ENCODE results near the gene CPED1.

Gene CPED1

DNA sequence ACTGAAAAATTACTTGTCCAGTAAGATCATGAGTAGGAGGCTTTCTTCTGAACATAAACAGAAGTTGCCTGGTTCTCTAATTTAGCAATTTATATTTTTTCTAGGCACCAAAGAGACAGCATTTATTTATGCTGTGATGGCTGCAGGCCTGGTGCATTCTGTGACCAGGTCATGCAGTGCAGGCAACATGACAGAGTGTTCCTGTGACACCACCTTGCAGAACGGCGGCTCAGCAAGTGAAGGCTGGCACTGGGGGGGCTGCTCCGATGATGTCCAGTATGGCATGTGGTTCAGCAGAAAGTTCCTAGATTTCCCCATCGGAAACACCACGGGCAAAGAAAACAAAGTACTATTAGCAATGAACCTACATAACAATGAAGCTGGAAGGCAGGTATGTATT lies 343.1 kb downstream of the CPED1 start:
- DNase-seq = no peak

GRCh38 chr7:121334376-121334775 lies 345.9 kb downstream of the CPED1 start:
- no peak for DNase-seq

DNA sequence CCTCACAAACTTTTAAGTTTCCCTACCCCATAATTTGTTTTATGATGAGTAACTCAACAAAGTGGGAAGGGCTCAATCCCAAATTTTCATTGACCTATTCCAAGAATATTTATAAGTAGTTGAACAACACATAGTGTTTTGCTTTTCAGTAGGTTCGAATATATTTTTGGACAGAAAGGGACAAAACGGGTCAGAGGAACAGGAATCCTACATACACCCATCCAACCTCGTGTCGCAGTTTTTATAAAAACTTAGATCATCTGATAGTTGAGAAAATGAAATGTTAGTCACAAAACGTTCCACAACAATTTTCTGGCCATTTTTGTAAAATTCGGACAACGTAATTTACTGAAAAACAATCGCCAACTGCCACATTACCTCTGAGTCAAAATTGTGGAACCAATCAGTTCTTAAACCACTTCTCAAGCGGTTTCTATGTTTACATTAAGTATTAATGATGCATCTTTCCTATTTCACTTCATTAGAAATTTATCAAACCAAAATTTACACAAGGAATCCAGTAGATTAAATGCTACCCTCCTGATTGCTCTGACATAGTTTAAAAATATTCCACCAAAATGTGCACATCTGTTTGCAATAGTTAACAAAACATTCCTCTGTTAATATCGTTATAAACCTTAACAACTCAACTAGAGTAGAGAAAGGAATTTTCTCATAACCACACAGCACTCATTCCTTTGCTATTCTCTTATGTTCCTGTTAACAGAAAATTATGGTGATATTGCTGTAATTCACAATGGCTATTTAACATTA lies 346.6 kb downstream of the CPED1 start:
- no peak for DNase-seq

GRCh38 chr7:121336579-121336978 lies 348.1 kb downstream of the CPED1 start:
- no peak for DNase-seq

DNA sequence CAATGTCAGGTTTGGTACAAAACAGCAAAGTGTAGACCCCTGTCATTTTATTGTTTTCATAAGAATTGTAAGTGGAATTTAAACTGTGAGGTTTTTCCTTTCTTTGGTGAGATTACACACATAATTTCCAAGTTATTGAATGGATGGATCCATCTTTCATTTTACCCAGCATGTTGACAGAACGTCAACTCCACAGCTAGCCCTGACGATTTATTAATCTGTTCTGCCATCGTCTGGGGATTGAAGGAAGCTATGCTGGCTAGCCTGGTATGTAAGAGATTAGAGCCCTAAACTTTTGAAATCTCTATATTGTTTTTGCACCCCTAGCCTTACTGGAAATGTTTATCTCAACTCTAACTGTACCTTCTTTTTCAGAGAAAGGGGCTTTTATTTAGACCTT lies 348.9 kb downstream of the CPED1 start:
- DNase-seq = no peak

GRCh38 chr7:121339082-121339481 lies 350.6 kb downstream of the CPED1 start:
- no peak for DNase-seq

DNA sequence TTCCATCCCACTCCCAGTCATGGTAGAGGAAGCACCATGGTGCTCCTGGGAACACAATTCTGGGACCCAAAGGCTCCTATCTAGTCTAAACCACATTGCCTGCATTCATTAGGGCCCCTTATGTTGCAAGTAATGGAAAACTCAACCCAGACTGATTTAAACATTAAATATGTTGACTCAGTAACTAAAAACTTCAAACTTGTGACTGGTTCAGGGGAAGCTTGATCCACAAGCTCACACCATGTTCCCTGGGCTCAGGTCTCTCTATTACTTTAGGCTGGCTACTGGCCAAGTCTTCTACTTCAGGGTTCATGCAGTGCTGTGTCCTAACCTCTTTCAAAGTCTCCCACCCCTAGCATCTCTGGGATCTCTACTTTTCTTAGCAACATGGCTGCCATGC lies 353.4 kb downstream of the CPED1 start:
- no peak for DNase-seq

DNA sequence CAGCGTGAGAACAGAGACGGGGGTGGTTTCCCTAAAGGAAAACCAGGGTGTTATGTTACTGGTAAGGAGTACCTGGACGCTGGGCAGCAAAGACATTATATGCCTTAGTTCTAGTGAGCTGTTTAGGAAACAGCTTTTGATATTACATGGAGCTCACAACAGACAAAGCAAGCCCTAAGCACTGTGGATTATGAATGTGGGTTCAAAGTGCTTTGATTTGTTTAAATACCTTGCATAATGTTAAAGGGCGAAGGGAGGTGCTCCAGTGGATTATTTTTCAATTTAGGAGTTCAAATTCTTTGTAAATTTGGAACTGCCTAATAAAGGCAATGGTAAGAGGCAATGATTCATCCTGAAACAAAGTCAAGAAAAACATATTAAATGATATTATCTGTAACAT lies 354.1 kb downstream of the CPED1 start:
- no peak for DNase-seq

DNA sequence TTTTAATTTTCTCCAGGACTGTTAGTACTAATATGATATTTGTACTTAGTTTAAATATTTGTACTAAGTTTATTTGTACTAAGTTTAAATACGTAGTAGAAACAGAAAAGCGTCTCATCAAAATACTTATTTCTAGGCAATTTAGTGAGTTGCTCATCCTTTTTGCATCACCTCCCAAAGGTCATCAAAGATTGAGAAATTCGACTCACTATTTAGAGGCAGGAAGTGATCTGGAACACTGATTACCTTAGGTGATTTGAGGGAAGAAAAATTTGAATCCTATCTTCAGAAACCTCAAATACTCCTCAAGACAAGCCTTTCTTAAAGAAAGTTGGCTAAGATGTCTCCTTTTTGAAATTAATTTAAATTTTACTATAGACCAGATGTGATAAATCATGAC lies 354.8 kb downstream of the CPED1 start:
- no peak for DNase-seq

GRCh38 chr7:121344093-121344492 lies 355.6 kb downstream of the CPED1 start:
- DNase-seq = no peak

DNA sequence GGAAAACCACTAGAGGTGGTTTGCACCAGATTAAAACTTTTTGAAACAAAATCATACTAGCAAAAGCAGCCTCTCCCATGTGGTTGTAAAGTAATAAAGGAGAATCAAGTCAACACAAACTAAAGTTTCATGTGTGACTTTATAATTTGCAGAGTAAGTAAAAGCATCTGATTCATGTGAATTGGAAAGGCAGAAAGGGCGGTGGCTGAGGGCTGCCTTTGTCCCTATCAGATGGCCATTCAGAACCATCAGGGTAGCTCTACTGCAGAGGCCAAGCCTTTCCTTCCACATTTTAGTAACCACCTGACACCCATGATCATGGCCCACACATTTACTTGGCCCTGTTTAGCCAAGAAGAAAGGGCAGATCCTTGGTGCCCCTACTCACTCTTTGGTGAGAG lies 356.0 kb downstream of the CPED1 start:
- DNase-seq = no peak
